ENCODE measurements around the gene ABT1.

Gene ABT1

DNA sequence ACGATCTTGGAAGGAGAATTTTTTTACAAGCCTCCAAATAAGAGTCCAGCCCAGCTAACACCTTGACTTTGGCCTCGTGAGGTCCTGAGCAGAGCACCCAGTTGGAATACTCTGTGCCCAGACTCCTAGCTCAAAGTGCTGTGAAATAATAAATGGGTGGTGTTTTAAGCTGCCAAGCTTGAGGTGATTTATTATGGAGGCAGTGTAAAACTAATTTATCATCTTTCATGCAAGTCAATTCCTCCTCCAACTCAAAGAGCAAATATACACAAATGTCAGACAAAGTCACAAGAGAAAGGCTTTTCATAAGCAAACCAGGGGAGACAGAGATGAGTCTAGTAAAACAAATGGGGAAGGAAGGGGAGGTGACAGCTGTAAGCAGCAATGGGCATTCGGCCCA lies 12.7 kb downstream of the ABT1 start:
- no peak overlapping the region for H3K4me3 ChIP-seq (ENCODE audit: low read depth in 1 of 2, low read length in 2 of 2)
- H3K27me3 ChIP-seq (ENCODE audit: low read depth, low read length), result peaks cover 19% of the 10 kb centered on the region
- peaks cover 0 to 12% of the 10 kb centered on the region in 2 donors for H3K4me1 ChIP-seq (ENCODE audit: control insufficient read depth in 1 of 2, insufficient read depth in 2 of 2, low read length in 2 of 2)

DNA sequence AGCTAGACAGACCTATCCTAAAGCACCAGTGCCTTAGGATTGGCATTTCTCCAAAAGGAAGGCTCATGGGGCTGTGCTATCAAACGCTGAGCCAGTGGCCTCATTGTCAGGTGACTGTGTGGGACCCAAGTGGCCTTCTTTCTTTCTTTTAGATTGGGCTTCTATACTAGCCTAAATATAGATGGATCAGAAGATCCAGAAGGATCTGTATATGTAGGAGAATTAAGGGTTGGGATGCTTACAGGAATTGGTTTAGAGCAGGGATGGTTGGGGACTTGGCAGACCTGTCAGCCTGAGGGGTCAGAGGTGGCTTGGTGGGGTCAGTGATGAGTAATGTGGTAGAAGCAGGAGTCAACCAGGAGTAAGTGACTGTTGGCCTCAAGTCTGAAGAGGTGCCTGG lies 14.8 kb downstream of the ABT1 start:
- Histone ChIP-seq H3K36me3 (ENCODE audit: control insufficient read depth in 1 of 2, insufficient read depth in 2 of 2, low read length in 2 of 2) (no peaks in the 10 kb centered on the region), H3K9me3 (ENCODE audit: control insufficient read depth in 1 of 2, low read length in 2 of 2) (peaks cover 0 to 2% of the 10 kb centered on the region in 2 donors), H3K4me3 (ENCODE audit: low read depth in 1 of 2, low read length in 2 of 2) (no peak overlapping the region), H3K4me1 (ENCODE audit: control insufficient read depth in 1 of 2, insufficient read depth in 2 of 2, low read length in 2 of 2) (peaks cover 0 to 17% of the 10 kb centered on the region in 2 donors), H3K27me3 (ENCODE audit: low read depth, low read length) (peaks cover 29% of the 10 kb centered on the region), H3K27ac (ENCODE audit: low read length) (no peak overlapping the region)

More for the DNA sequence above, 12.7 kb downstream of the ABT1 start:
- Histone ChIP-seq H3K27ac (ENCODE audit: low read length) (no peak overlapping the region), H3K9me3 (ENCODE audit: control insufficient read depth in 1 of 2, low read length in 2 of 2) (no peaks in the 10 kb centered on the region), H3K36me3 (ENCODE audit: control insufficient read depth in 1 of 2, insufficient read depth in 2 of 2, low read length in 2 of 2) (no peaks in the 10 kb centered on the region)

DNA sequence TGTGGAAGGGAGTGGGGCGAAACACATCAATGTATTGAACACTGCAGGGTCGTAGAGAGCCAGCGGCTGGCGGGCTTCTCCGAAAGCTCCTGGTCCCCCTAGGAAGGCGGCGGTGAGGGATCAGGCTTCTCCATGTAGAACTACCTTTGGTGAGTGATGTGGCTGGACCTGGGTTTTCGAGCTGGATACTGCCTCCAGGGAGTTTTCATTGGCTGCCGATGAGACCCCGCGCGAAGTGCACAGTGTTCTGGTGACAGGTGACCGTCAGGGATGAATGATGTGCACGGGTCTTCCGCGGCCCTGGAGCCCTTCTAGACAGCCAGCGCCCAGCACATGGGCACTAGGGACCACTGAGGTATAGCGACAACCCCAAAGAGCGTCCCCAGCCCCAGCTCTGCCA lies 16.4 kb downstream of the ABT1 start:
- Histone ChIP-seq H3K36me3 (ENCODE audit: control insufficient read depth in 1 of 2, insufficient read depth in 2 of 2, low read length in 2 of 2) (no peaks in the 10 kb centered on the region), H3K27ac (ENCODE audit: low read length) (no peak overlapping the region), H3K4me3 (ENCODE audit: low read depth in 1 of 2, low read length in 2 of 2) (no peak overlapping the region), H3K27me3 (ENCODE audit: low read depth, low read length) (peaks cover 32% of the 10 kb centered on the region), H3K9me3 (ENCODE audit: control insufficient read depth in 1 of 2, low read length in 2 of 2) (peaks cover 0 to 5% of the 10 kb centered on the region in 2 donors), H3K4me1 (ENCODE audit: control insufficient read depth in 1 of 2, insufficient read depth in 2 of 2, low read length in 2 of 2) (peaks cover 0 to 17% of the 10 kb centered on the region in 2 donors)

DNA sequence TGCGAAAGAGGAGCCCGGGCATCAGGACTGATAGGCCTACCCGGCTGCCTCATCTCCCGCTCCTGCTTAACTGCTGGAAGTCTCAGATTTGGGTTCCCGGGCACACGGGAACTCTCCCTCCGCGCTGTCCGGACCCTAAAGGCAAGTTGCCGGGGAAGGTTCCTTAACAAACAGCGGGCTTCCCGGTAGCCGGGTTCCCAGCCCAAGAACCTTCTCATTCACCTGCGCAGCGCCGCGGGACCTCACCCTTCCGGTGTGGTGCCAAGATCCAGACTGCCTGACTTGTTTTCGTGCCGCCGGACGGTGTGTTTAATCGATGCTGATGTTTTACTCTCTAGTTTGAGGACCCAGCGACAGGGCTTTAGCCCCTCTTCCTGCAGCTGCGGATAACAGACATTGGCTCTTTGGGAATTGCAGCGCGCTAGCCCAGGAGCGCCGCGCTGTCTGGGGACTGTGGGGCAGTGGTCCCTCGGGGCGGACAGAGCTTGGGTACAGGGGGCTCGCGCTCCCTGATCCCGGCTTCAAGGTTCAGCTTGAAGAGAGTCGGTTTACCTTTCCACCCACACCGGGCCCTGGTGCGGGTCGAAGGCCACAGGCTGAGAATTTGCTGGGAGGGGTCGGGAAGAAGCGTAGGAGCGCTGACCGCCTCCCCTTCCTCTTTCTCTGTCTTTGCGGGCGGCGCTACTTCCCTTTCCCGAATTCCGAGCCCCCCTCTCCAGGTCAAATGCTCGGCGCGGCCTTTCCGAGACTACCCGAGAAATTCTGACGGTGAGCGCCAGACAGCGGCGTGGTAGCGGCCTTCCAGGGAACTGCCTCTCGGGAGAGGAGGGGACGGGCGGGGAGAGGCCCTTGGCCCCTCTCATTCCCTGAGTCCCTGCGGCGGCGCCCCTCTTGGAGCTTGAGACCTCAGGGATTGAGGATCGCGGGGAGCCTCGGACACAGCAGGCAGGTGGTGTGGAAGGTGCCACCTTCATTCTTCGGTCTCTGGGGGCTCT lies 17.2 kb downstream of the ABT1 start:
- H3K9me3 ChIP-seq (ENCODE audit: control insufficient read depth in 1 of 2, low read length in 2 of 2), result peaks cover 0 to 5% of the 10 kb centered on the region in 2 donors
- no peak overlapping the region for H3K27ac ChIP-seq (ENCODE audit: low read length)
- H3K27me3 ChIP-seq (ENCODE audit: low read depth, low read length), result peaks cover 32% of the 10 kb centered on the region
- H3K4me3 ChIP-seq (ENCODE audit: low read depth in 1 of 2, low read length in 2 of 2), result peak overlapping the region; percentile 34 to 57
- no peaks in the 10 kb centered on the region for H3K36me3 ChIP-seq (ENCODE audit: control insufficient read depth in 1 of 2, insufficient read depth in 2 of 2, low read length in 2 of 2)
- peaks cover 0 to 17% of the 10 kb centered on the region in 2 donors for H3K4me1 ChIP-seq (ENCODE audit: control insufficient read depth in 1 of 2, insufficient read depth in 2 of 2, low read length in 2 of 2)

DNA sequence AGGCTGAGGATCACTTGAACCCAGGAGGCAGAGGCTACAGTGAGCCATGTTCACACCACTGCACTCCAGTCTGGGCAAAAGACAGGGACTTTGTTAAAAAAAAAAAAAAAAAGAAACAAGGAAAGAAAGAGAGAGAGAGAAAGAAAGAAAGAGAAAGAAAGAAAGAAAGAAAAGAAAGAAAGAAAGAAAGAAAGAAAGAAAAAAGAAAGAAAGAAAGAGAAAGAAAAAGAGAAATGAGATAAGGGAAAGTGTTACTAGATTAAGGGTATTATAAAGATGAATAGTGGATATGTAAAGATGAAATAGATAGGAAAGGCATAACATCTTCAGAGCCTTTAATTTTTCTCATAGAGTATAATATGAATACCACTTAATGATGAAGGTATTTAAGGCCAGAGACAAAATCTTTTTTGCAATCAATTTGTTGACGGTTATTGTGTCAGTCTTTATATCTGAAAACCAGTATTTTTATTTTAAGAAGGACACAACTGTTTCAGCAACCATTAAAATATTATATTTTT lies 26.6 kb downstream of the ABT1 start:
- Histone ChIP-seq H3K27me3 (ENCODE audit: low read depth, low read length) (no peaks in the 10 kb centered on the region), H3K4me1 (ENCODE audit: control insufficient read depth in 1 of 2, insufficient read depth in 2 of 2, low read length in 2 of 2) (no peaks in the 10 kb centered on the region), H3K36me3 (ENCODE audit: control insufficient read depth in 1 of 2, insufficient read depth in 2 of 2, low read length in 2 of 2) (no peaks in the 10 kb centered on the region), H3K9me3 (ENCODE audit: control insufficient read depth in 1 of 2, low read length in 2 of 2) (peaks cover 0 to 4% of the 10 kb centered on the region in 2 donors), H3K4me3 (ENCODE audit: low read depth in 1 of 2, low read length in 2 of 2) (no peak overlapping the region), H3K27ac (ENCODE audit: low read length) (no peak overlapping the region)

DNA sequence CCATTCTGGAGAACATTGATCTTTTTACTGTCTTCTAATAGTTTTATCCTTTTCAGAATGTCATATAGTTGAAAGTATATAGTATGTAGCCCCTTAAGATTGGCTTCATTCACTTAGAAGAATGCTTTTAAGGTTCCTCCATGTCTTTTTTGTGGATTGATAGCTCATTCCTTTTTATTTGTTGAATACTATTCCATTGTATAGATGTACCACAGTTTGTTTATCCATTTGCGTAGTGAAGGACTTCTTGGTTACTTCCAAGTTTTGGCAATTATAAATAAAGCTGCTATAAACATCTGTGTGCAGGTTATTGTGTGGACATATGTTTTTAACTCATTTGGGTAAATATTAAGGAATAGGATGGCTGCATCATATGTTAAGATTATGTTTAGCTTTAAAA lies 27.8 kb downstream of the ABT1 start:
- H3K4me1 ChIP-seq (ENCODE audit: control insufficient read depth in 1 of 2, insufficient read depth in 2 of 2, low read length in 2 of 2), result no peaks in the 10 kb centered on the region
- H3K4me3 ChIP-seq (ENCODE audit: low read depth in 1 of 2, low read length in 2 of 2), result no peak overlapping the region
- no peaks in the 10 kb centered on the region for H3K36me3 ChIP-seq (ENCODE audit: control insufficient read depth in 1 of 2, insufficient read depth in 2 of 2, low read length in 2 of 2)
- no peak overlapping the region for H3K27ac ChIP-seq (ENCODE audit: low read length)
- H3K27me3 ChIP-seq (ENCODE audit: low read depth, low read length), result no peaks in the 10 kb centered on the region
- H3K9me3 ChIP-seq (ENCODE audit: control insufficient read depth in 1 of 2, low read length in 2 of 2), result peaks cover 0 to 4% of the 10 kb centered on the region in 2 donors

DNA sequence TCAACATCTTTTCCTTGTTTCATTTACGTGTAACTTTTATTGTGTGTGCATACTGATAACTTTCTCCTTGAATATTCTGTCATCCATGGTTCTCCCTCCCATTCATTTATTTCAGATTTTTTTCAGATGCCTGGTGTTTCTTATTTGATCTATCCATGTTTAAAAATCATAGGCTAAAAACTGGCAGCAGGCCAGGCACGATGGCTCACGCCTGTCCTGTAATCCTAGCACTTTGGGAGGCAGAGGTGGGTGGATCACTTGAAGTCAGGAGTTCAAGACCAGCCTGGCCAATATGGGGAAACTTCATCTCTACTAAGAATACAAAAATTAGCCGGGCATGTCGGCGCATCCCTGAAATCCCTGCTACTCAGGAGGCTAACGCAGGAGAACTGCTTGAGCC lies 31.1 kb downstream of the ABT1 start:
- Histone ChIP-seq H3K27me3 (ENCODE audit: low read depth, low read length) (no peaks in the 10 kb centered on the region), H3K9me3 (ENCODE audit: control insufficient read depth in 1 of 2, low read length in 2 of 2) (peaks cover 0 to 4% of the 10 kb centered on the region in 2 donors), H3K27ac (ENCODE audit: low read length) (no peak overlapping the region), H3K4me3 (ENCODE audit: low read depth in 1 of 2, low read length in 2 of 2) (no peak overlapping the region), H3K36me3 (ENCODE audit: control insufficient read depth in 1 of 2, insufficient read depth in 2 of 2, low read length in 2 of 2) (no peaks in the 10 kb centered on the region), H3K4me1 (ENCODE audit: control insufficient read depth in 1 of 2, insufficient read depth in 2 of 2, low read length in 2 of 2) (no peaks in the 10 kb centered on the region)

DNA sequence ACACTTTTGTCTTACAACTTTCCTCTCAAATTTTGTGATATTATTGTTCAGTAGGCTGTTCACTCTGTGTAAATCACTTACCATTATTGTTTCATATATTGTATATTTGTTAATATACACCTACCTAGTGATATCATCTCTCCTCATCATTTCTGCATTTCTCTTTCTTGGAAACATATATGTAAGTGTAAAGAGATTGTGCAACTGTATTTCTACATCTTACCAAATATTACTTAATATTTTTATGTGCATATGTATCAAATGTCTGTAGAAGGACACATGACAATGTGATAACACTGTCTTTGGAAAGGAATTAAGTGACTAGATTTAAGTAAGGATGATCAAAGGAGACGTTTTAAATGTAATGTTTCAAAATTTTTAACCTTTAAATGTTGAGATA lies 32.6 kb downstream of the ABT1 start:
- Histone ChIP-seq H3K4me1 (ENCODE audit: control insufficient read depth in 1 of 2, insufficient read depth in 2 of 2, low read length in 2 of 2) (no peaks in the 10 kb centered on the region), H3K36me3 (ENCODE audit: control insufficient read depth in 1 of 2, insufficient read depth in 2 of 2, low read length in 2 of 2) (peaks cover 0 to 9% of the 10 kb centered on the region in 2 donors), H3K27me3 (ENCODE audit: low read depth, low read length) (no peaks in the 10 kb centered on the region), H3K27ac (ENCODE audit: low read length) (no peak overlapping the region), H3K9me3 (ENCODE audit: control insufficient read depth in 1 of 2, low read length in 2 of 2) (peaks cover 0 to 4% of the 10 kb centered on the region in 2 donors), H3K4me3 (ENCODE audit: low read depth in 1 of 2, low read length in 2 of 2) (no peak overlapping the region)

DNA sequence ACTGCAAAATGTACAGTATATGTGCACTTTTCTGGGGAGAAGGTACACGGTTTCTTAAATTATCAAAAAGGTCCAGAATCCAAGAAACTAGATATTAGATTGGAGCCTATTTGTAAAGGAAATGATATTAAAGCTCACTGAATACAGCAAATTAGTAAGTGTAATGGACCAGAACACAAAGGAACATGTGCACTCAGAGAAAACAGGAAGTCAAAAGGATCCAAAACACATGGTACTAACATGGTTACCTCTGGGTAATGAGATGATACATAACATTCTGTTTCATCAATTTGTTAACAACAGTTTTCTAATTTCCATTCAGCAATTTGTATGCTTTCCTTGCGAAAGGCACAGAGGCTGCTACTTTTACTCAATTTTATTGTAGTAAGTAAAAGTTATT lies 44.1 kb downstream of the ABT1 start:
- peaks cover 7 to 17% of the 10 kb centered on the region in 2 donors for H3K9me3 ChIP-seq (ENCODE audit: control insufficient read depth in 1 of 2, low read length in 2 of 2)
- H3K36me3 ChIP-seq (ENCODE audit: control insufficient read depth in 1 of 2, insufficient read depth in 2 of 2, low read length in 2 of 2), result peaks cover 37 to 48% of the 10 kb centered on the region in 2 donors
- no peaks in the 10 kb centered on the region for H3K27me3 ChIP-seq (ENCODE audit: low read depth, low read length)
- no peak overlapping the region for H3K4me3 ChIP-seq (ENCODE audit: low read depth in 1 of 2, low read length in 2 of 2)
- no peaks in the 10 kb centered on the region for H3K4me1 ChIP-seq (ENCODE audit: control insufficient read depth in 1 of 2, insufficient read depth in 2 of 2, low read length in 2 of 2)
- no peak overlapping the region for H3K27ac ChIP-seq (ENCODE audit: low read length)

DNA sequence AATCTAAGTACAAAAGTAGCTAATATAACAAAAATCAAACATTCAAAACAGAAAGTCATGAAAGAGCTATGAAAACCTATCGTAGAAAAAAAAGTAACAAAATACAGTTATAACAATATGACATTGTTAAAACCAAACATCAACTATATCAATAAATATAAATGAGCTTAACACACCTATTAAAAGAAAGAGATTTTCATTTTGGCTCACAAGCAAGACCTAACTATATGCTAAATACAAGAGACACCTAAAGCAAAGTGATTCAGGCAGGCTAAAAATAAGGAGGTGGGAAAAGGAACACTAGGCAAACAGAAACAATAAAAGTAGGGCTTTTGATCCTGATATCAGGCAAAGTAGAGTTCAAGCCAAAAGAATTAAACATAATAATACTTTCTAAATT lies 49.3 kb downstream of the ABT1 start:
- H3K4me1 ChIP-seq (ENCODE audit: control insufficient read depth in 1 of 2, insufficient read depth in 2 of 2, low read length in 2 of 2), result no peaks in the 10 kb centered on the region
- H3K9me3 ChIP-seq (ENCODE audit: control insufficient read depth in 1 of 2, low read length in 2 of 2), result no peaks in the 10 kb centered on the region
- no peak overlapping the region for H3K4me3 ChIP-seq (ENCODE audit: low read depth in 1 of 2, low read length in 2 of 2)
- H3K36me3 ChIP-seq (ENCODE audit: control insufficient read depth in 1 of 2, insufficient read depth in 2 of 2, low read length in 2 of 2), result peaks cover 16 to 24% of the 10 kb centered on the region in 2 donors
- no peak overlapping the region for H3K27ac ChIP-seq (ENCODE audit: low read length)
- no peaks in the 10 kb centered on the region for H3K27me3 ChIP-seq (ENCODE audit: low read depth, low read length)

Data from muscle layer of duodenum (tissue), 2 donors.